Measurements from ENCODE around the gene TLCD1. TPM values are rescaled to one million over a fixed set of nuclear protein-coding genes. Genes with fewer than 3 reads are reported as not detected.
A peak's percentile ranks its signal among the peaks of the same experiment; 100 is the strongest.

Gene TLCD1
- total RNA-seq, 1 donor from 2014 or later, result 8.2 TPM

GRCh38 chr17:28719021-28719433, 7.0 kb downstream of the TLCD1 start:
- H3K4me3 Mint-ChIP-seq (ENCODE audit: unreplicated experiment), result peak overlapping the region; percentile 98
- peaks cover 13% of the 10 kb centered on the region for H3K9me3 Mint-ChIP-seq (ENCODE audit: unreplicated experiment)
- TF ChIP-seq CTCF (IDR thresholded peaks at IDR 0.05; ENCODE audit: partially characterized antibody, unreplicated experiment), result no peak
- peak overlapping the region; percentile 98 for H3K27ac Mint-ChIP-seq (ENCODE audit: unreplicated experiment)
- peaks cover 22% of the 10 kb centered on the region for H3K4me1 Mint-ChIP-seq (ENCODE audit: low read depth, unreplicated experiment)
- DNase-seq, result no peak
- H3K36me3 Mint-ChIP-seq (ENCODE audit: unreplicated experiment), result no peaks in the 10 kb centered on the region
- H3K27me3 Mint-ChIP-seq (ENCODE audit: unreplicated experiment), result peaks cover 15% of the 10 kb centered on the region

- Mint-ChIP-seq H3K36me3 (ENCODE audit: unreplicated experiment) (no peaks in the 10 kb centered on the region), H3K4me1 (ENCODE audit: low read depth, unreplicated experiment) (peaks cover 22% of the 10 kb centered on the region), H3K27me3 (ENCODE audit: unreplicated experiment) (peaks cover 15% of the 10 kb centered on the region), H3K4me3 (ENCODE audit: unreplicated experiment) (peak overlapping the region; percentile 87), H3K27ac (ENCODE audit: unreplicated experiment) (peak overlapping the region; percentile 97), H3K9me3 (ENCODE audit: unreplicated experiment) (peaks cover 13% of the 10 kb centered on the region)
- TF ChIP-seq CTCF (IDR thresholded peaks at IDR 0.05; ENCODE audit: partially characterized antibody, unreplicated experiment), result no peak
- DNase-seq, result no peak
Measured at GRCh38 chr17:28718333-28719020, 7.6 kb downstream of the TLCD1 start.

- H3K9me3 Mint-ChIP-seq (ENCODE audit: unreplicated experiment), result peaks cover 15% of the 10 kb centered on the region
- H3K4me1 Mint-ChIP-seq (ENCODE audit: low read depth, unreplicated experiment), result peaks cover 24% of the 10 kb centered on the region
- peak; percentile 83 for DNase-seq
- H3K4me3 Mint-ChIP-seq (ENCODE audit: unreplicated experiment), result peak within 1 kb of the TSS; percentile 87
- peaks cover 16% of the 10 kb centered on the region for H3K27me3 Mint-ChIP-seq (ENCODE audit: unreplicated experiment)
- TF ChIP-seq CTCF (IDR thresholded peaks at IDR 0.05; ENCODE audit: partially characterized antibody, unreplicated experiment), result no peak
- H3K36me3 Mint-ChIP-seq (ENCODE audit: unreplicated experiment), result no peaks in the 10 kb centered on the region
- peak within 1 kb of the TSS; percentile 97 for H3K27ac Mint-ChIP-seq (ENCODE audit: unreplicated experiment)
Measured at GRCh38 chr17:28717578-28718332, 8.3 kb downstream of the TLCD1 start, which contains the start of gene RAB34. TSS of gene RAB34 (minus strand) at chr17:28717868. CDS start at chr17:28717266, 602 bp downstream.

GRCh38 chr17:28716740-28717577, 9.1 kb downstream of the TLCD1 start:
- peak; percentile 50 for DNase-seq
- Mint-ChIP-seq H3K36me3 (ENCODE audit: unreplicated experiment) (no peaks in the 10 kb centered on the region), H3K4me1 (ENCODE audit: low read depth, unreplicated experiment) (peaks cover 26% of the 10 kb centered on the region), H3K27me3 (ENCODE audit: unreplicated experiment) (peaks cover 22% of the 10 kb centered on the region), H3K27ac (ENCODE audit: unreplicated experiment) (no peak overlapping the region), H3K4me3 (ENCODE audit: unreplicated experiment) (peak overlapping the region; percentile 75), H3K9me3 (ENCODE audit: unreplicated experiment) (peaks cover 20% of the 10 kb centered on the region)
- no peak for TF ChIP-seq CTCF (IDR thresholded peaks at IDR 0.05; ENCODE audit: partially characterized antibody, unreplicated experiment)

All from glutamatergic neuron (in vitro differentiated cells).